Breast epithelium (tissue), 4 donors: ENCODE data around the gene NDUFA5. TPM values are rescaled to one million over a fixed set of nuclear protein-coding genes. Genes with fewer than 3 reads are reported as not detected.

Experiments used
- DNase-seq, 2 donors: peaks; one replicate each; pipeline ENCODE4 v3.0.0-alpha.2; 2019; ENCODE audit warnings: low spot score in 2 of 2
- H3K27ac ChIP-seq, 2 donors: fragments of 200-600 bp; sonication (generic) in 1 of 2; one replicate each; pipeline ENCODE4 v1.5.1; 2016 to 2019; ENCODE audit warnings: mild to moderate bottlenecking in 1 of 2
- H3K27me3 ChIP-seq, 2 donors: fragments of 200-600 bp; sonication (generic) in 1 of 2; one replicate each; pipeline versions ENCODE4 v1.5.1 to v1.6.0; 2017 to 2019; ENCODE audit warnings: control low read depth in 1 of 2, mild to moderate bottlenecking in 1 of 2
- H3K36me3 ChIP-seq: fragments of 200-600 bp; one replicate; pipeline ENCODE4 v1.5.1; 2019
- H3K4me1 ChIP-seq, 2 donors: fragments of 200-600 bp; sonication (generic); one replicate each; pipeline ENCODE4 v1.5.1; 2016 to 2019; ENCODE audit warnings: control low read depth in 1 of 2
- H3K4me3 ChIP-seq, 3 donors: fragments of 200-600 bp; sonication (generic); 1 replicate in 2 of 3; 2 replicates in 1 of 3; pipeline ENCODE4 v1.5.1; 2016 to 2019; ENCODE audit warnings: mild to moderate bottlenecking in 3 of 3, moderate library complexity in 2 of 3
- H3K9me3 ChIP-seq, 2 donors: fragments of 200-600 bp; sonication (generic) in 1 of 2; one replicate each; pipeline ENCODE4 v1.5.1; 2016 to 2019; ENCODE audit warnings: control low read depth in 1 of 2
- POLR2A ChIP-seq: fragments of 450-650 bp; IDR thresholded peaks from one replicate; pipeline ENCODE4 v1.6.1; 2016; ENCODE audit warnings: antibody characterized with exemption, mild to moderate bottlenecking, moderate library complexity
- POLR2AphosphoS5 ChIP-seq, 3 donors: sonication (generic); formaldehyde crosslinking; IDR thresholded peaks; one replicate each; pipeline ENCODE4 v1.6.1; 2017; ENCODE audit warnings: antibody characterized with exemption in 3 of 3
- intact Hi-C: fragments of 100-400 bp; cut with DNase I; formaldehyde crosslinking; loops from one replicate; pipeline ENCODE4 v1.15.1; 2023; ENCODE audit warnings: low total_unique reads
- total RNA-seq, 3 donors: library from RNA; depleted of rRNA; stranded (reverse); fragments of >200 nt; gene quantifications; one replicate each; pipeline ENCODE4 v1.1.0, GENCODE V29; 2016
- TF ChIP-seq, protein P1 (sequence below), 3 donors: fragments of 450-650 bp; IDR thresholded peaks; one replicate each; pipeline ENCODE4 v1.5.1; 2016 to 2017; ENCODE audit warnings: antibody characterized with exemption in 3 of 3, mild to moderate bottlenecking in 3 of 3, moderate library complexity in 3 of 3

NDUFA5 gene
- total RNA-seq, 3 donors from 2014 or later: 34.9 to 73.3 (median 43.3) TPM

DNA sequence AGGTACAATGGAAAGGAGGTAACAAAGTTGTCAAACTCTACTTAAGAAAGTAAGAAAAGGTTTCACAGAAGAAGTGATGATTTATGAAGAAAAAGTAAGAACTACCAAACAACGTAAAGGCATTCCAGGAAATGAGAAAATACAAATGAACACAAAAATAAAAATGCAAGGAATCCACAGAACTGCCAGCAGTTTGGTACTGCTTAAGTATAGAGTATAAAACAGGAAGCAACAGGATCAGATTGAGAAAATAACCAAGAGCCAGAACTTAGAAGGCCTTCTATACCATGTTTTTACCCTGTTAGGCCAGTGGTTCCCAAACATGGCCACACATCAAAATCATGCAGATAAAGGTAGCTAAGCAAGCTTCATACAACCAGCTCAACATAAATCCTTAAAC, 9.2 kb downstream of the NDUFA5 start:
- H3K27ac ChIP-seq: no peak overlapping the region
- H3K27me3 ChIP-seq: no peaks in the 10 kb centered on the region
- peaks cover 0 to 4% of the 10 kb centered on the region in 2 donors for H3K4me1 ChIP-seq
- TF ChIP-seq, protein P1, sequence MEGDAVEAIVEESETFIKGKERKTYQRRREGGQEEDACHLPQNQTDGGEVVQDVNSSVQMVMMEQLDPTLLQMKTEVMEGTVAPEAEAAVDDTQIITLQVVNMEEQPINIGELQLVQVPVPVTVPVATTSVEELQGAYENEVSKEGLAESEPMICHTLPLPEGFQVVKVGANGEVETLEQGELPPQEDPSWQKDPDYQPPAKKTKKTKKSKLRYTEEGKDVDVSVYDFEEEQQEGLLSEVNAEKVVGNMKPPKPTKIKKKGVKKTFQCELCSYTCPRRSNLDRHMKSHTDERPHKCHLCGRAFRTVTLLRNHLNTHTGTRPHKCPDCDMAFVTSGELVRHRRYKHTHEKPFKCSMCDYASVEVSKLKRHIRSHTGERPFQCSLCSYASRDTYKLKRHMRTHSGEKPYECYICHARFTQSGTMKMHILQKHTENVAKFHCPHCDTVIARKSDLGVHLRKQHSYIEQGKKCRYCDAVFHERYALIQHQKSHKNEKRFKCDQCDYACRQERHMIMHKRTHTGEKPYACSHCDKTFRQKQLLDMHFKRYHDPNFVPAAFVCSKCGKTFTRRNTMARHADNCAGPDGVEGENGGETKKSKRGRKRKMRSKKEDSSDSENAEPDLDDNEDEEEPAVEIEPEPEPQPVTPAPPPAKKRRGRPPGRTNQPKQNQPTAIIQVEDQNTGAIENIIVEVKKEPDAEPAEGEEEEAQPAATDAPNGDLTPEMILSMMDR (IDR thresholded peaks at IDR 0.05): no peak
- TF ChIP-seq POLR2A (no peak), POLR2AphosphoS5 (IDR thresholded peaks at IDR 0.05) (no peak)
- H3K9me3 ChIP-seq: no peaks in the 10 kb centered on the region
- no peaks in the 10 kb centered on the region for H3K36me3 ChIP-seq
- intact Hi-C loops: no loop called here
- no peak overlapping the region for H3K4me3 ChIP-seq
- no peak for DNase-seq

DNA sequence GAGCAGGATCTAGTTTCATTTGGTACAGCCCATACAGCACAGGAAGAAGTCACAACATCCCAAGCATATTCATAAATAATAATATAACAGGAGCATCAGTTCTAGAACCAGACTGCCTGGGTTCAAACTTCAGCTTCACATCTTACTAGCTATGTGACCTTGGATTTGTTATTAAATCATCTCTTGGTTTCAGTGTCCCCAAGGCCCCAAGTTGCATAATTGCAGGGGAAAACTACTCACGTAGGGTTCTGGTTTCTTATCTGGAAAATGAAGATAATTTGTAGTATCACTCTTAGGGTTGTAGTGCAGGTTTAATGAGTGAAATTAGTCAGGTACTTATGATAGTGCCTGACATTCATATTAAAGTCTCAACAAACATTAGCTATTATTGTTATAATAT, 17.7 kb downstream of the NDUFA5 start:
- intact Hi-C loops: no loop called here
- H3K9me3 ChIP-seq: no peaks in the 10 kb centered on the region
- H3K36me3 ChIP-seq: no peaks in the 10 kb centered on the region
- DNase-seq: no peak
- no peak overlapping the region for H3K4me3 ChIP-seq
- H3K27ac ChIP-seq: no peak overlapping the region
- no peaks in the 10 kb centered on the region for H3K27me3 ChIP-seq
- no peaks in the 10 kb centered on the region for H3K4me1 ChIP-seq
- TF ChIP-seq POLR2A (no peak), POLR2AphosphoS5 (IDR thresholded peaks at IDR 0.05) (no peak)
- TF ChIP-seq, protein P1 (IDR thresholded peaks at IDR 0.05): no peak

DNA sequence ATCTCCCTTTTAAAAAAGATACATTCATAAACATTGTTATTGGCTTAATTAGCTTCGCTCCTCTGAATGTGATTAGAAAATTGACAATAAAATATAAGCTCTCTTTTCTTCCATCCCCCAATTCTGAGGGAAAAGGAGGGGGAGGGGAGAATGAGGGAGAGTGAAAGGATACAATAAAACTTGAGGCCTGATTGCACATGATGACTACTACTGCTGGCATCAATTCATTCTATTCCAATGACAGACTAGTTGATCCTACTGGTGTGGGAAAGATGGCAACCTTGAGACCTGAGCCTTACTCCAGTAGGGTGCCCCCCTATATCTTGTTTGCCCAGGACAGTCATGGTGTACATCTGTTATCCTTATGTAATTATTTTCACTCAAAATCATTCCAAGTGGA, 18.7 kb downstream of the NDUFA5 start:
- Histone ChIP-seq H3K27me3 (no peaks in the 10 kb centered on the region), H3K36me3 (no peaks in the 10 kb centered on the region), H3K4me3 (no peak overlapping the region), H3K9me3 (no peaks in the 10 kb centered on the region), H3K27ac (no peak overlapping the region), H3K4me1 (no peaks in the 10 kb centered on the region)
- intact Hi-C loops: no loop called here
- no peak for TF ChIP-seq POLR2AphosphoS5 (IDR thresholded peaks at IDR 0.05)
- TF ChIP-seq, protein P1 (IDR thresholded peaks at IDR 0.05): no peak
- no peak for TF ChIP-seq POLR2A
- no peak for DNase-seq

DNA sequence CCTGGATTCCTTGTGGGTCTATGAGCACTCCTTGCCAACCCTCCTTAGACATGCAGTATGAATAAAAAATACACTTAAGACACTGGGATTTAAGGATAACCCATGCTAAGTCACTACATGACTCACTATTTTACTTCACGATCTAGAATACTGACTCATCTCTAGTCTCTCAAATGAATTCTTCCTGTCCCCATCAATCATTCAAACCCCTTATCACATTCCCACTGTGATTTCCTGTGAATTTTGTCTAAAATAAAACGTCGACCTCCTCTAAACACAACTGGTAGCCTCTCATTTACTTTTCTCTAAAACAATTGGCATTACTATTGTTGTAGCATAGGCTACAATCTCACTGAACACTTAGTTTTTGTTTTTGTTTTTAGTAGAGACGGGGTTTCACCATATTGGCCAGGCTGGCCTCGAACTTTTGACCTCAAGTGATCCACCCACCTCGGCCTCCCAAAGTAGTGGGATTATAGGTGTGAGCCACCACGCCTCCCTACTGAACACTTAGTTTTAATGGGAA, 19.4 kb downstream of the NDUFA5 start:
- H3K4me3 ChIP-seq: no peak overlapping the region
- no peaks in the 10 kb centered on the region for H3K27me3 ChIP-seq
- no peaks in the 10 kb centered on the region for H3K4me1 ChIP-seq
- no peak for DNase-seq
- intact Hi-C loops: no loop called here
- no peak overlapping the region for H3K27ac ChIP-seq
- TF ChIP-seq, protein P1 (IDR thresholded peaks at IDR 0.05): no peak
- no peak for TF ChIP-seq POLR2A
- TF ChIP-seq POLR2AphosphoS5 (IDR thresholded peaks at IDR 0.05): no peak
- no peaks in the 10 kb centered on the region for H3K9me3 ChIP-seq
- no peaks in the 10 kb centered on the region for H3K36me3 ChIP-seq

DNA sequence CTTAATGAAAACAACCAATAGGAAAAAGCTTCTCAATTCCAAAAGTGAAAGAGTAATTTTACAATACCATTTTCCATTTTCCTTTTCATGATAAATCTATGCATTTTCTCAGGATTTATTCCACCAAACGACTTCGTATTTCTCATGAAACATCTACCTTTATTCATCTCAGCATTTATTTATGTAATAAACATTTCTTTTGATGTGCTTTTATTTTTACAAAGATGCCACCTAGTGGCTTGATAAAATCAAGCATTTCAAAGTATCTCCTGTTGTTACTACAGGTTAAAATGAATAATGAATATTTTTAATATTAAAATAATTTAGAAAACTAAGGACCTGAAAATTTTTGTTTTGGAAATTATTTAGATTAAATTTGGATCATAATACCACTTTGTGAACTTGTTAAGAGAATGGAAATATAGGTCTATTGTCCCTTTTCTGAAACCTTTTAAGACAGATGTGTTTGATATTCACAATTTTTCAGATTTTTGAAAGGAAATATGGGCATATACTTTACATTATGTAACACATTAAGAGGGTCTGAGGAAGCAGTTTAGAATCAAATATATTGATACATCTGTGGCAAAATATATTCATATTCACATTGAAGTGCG, 20.5 kb downstream of the NDUFA5 start:
- intact Hi-C loops: no loop called here
- DNase-seq: no peak
- Histone ChIP-seq H3K4me1 (no peaks in the 10 kb centered on the region), H3K9me3 (no peaks in the 10 kb centered on the region), H3K27me3 (no peaks in the 10 kb centered on the region), H3K27ac (no peak overlapping the region), H3K36me3 (no peaks in the 10 kb centered on the region), H3K4me3 (no peak overlapping the region)
- TF ChIP-seq POLR2AphosphoS5 (IDR thresholded peaks at IDR 0.05): no peak
- TF ChIP-seq, protein P1 (IDR thresholded peaks at IDR 0.05): peak in 2 of 3 donors; percentile 27 to 52
